IMR-90 (cell line): ENCODE measurements around the gene INTS6L. TPM values are rescaled to one million over a fixed set of nuclear protein-coding genes. Genes with fewer than 3 reads are reported as not detected.

Source experiments
- ATAC-seq: fragments of 200-7000 bp; cut with Tn5 transposase; 2 replicates; pipeline ENCODE4 v1.9.1; 2020; ENCODE audit warnings: low read depth, mild to moderate bottlenecking, moderate library complexity
- BruUV-seq: library from RNA; stranded (reverse); fragments of 400-500 nt; replicated peaks from 2 replicates; lab custom pipeline; 2021; lab: Mats Ljungman, UMichigan
- CTCF ChIA-PET: fragments of 300-600 bp; formaldehyde crosslinking; extraction: SDS; loops from one replicate; lab custom pipeline; 2021; ENCODE audit warnings: antibody characterized with exemption; lab: Yijun Ruan, JAX
- POLR2A ChIA-PET: fragments of 300-600 bp; sonication (Branson Sonifier 250); formaldehyde crosslinking; loops from one replicate; lab custom pipeline; 2022; ENCODE audit warnings: antibody characterized with exemption; ENCODE audit not compliant: unreplicated experiment; lab: Charles Lee
- DNase-seq: peaks from one replicate; pipeline ENCODE4 v3.0.0; 2013
- H2AFZ ChIP-seq: replicated peaks from 2 replicates; pipeline ENCODE3; 2013; ENCODE audit warnings: low read length, mild to moderate bottlenecking; ENCODE audit not compliant: poor library complexity
- H2AK5ac ChIP-seq: 2 replicates; pipeline ENCODE4 v1.6.1; 2013; ENCODE audit warnings: low read depth, low read length, inconsistent platforms
- H2AK9ac ChIP-seq: replicated peaks from 2 replicates; pipeline ENCODE3; 2013; ENCODE audit warnings: mild to moderate bottlenecking, low read depth, low read length, moderate library complexity; ENCODE audit not compliant: poor library complexity
- H2BK120ac ChIP-seq: 2 replicates; pipeline ENCODE4 v1.6.1; 2013; ENCODE audit warnings: low read depth, low read length, inconsistent platforms
- H2BK15ac ChIP-seq: 3 replicates; pipeline ENCODE4 v1.6.1; 2013; ENCODE audit warnings: low read depth, low read length, inconsistent platforms
- H2BK20ac ChIP-seq: 2 replicates; pipeline ENCODE4 v1.6.1; 2013; ENCODE audit warnings: low read depth, mild to moderate bottlenecking, inconsistent platforms, low read length, moderate library complexity
- H2BK5ac ChIP-seq: 2 replicates; pipeline ENCODE4 v1.6.1; 2013; ENCODE audit warnings: mild to moderate bottlenecking, low read depth, low read length, inconsistent platforms; ENCODE audit not compliant: poor library complexity, severe bottlenecking
- H3K14ac ChIP-seq: replicated peaks from 2 replicates; pipeline ENCODE4 v1.6.1; 2013; ENCODE audit warnings: low read depth, low read length, inconsistent platforms
- H3K18ac ChIP-seq: 2 replicates; pipeline ENCODE4 v1.6.1; 2013; ENCODE audit warnings: low read depth, low read length, control low read depth
- H3K23ac ChIP-seq: 2 replicates; pipeline ENCODE4 v1.6.1; 2013; ENCODE audit warnings: low read depth, low read length, inconsistent platforms
- H3K27ac ChIP-seq: 2 replicates; pipeline ENCODE4 v1.5.1; 2013; ENCODE audit warnings: mild to moderate bottlenecking, control low read depth, low read length; ENCODE audit not compliant: insufficient read depth
- H3K27me3 ChIP-seq: 2 replicates; pipeline ENCODE4 v1.6.1; 2013; ENCODE audit warnings: low read length; ENCODE audit not compliant: control insufficient read depth, insufficient read depth
- H3K36me3 ChIP-seq: 2 replicates; pipeline ENCODE4 v1.6.1; 2013; ENCODE audit warnings: low read length, mixed read lengths; ENCODE audit not compliant: control insufficient read depth, insufficient read depth
- H3K4ac ChIP-seq: 2 replicates; pipeline ENCODE4 v1.6.1; 2013; ENCODE audit warnings: low read depth, low read length, inconsistent platforms
- H3K4me1 ChIP-seq: 2 replicates; pipeline ENCODE4 v1.6.1; 2013; ENCODE audit warnings: low read length, mixed read lengths; ENCODE audit not compliant: control insufficient read depth, insufficient read depth
- H3K4me2 ChIP-seq: 2 replicates; pipeline ENCODE4 v1.6.1; 2013; ENCODE audit warnings: low read depth, mild to moderate bottlenecking, control low read depth, low read length, moderate library complexity
- H3K4me3 ChIP-seq: 2 replicates; pipeline ENCODE4 v1.5.1; 2013; ENCODE audit warnings: low read depth, mild to moderate bottlenecking, control low read depth, low read length, moderate library complexity; ENCODE audit not compliant: insufficient read depth
- H3K56ac ChIP-seq: 2 replicates; pipeline ENCODE4 v1.6.1; 2013; ENCODE audit warnings: low read length, inconsistent platforms; ENCODE audit not compliant: insufficient read depth; ENCODE audit errors: extremely low read depth
- H3K79me1 ChIP-seq, 2 experiments: 2 replicates each; pipeline ENCODE4 v1.6.1; 2013; ENCODE audit warnings: low read length in 2 of 2, inconsistent platforms in 1 of 2, low read depth in 1 of 2
- H3K9ac ChIP-seq: 2 replicates; pipeline ENCODE4 v1.6.1; 2013; ENCODE audit warnings: low read depth, low read length, control low read depth
- H3K9me1 ChIP-seq: 2 replicates; pipeline ENCODE4 v1.6.1; 2013; ENCODE audit warnings: low read length, inconsistent platforms; ENCODE audit not compliant: insufficient read depth
- H3K9me3 ChIP-seq: 2 replicates; pipeline ENCODE4 v1.6.1; 2013; ENCODE audit warnings: low read length; ENCODE audit not compliant: control insufficient read depth, insufficient read depth
- H4K20me1 ChIP-seq: 2 replicates; pipeline ENCODE4 v1.6.1; 2013; ENCODE audit warnings: low read length, inconsistent platforms; ENCODE audit not compliant: insufficient read depth
- H4K5ac ChIP-seq: 2 replicates; pipeline ENCODE4 v1.6.1; 2013; ENCODE audit warnings: mild to moderate bottlenecking, low read depth, low read length, control low read depth
- H4K8ac ChIP-seq, 2 experiments: 2 replicates each; pipeline ENCODE4 v1.6.1; 2013; ENCODE audit warnings: low read depth in 2 of 2, low read length in 2 of 2, control low read depth in 1 of 2, inconsistent platforms in 1 of 2
- H4K91ac ChIP-seq: 2 replicates; pipeline ENCODE4 v1.6.1; 2013; ENCODE audit warnings: low read depth, low read length, inconsistent platforms; ENCODE audit not compliant: insufficient read depth
- BHLHE40 ChIP-seq: fragments of 150-350 bp; IDR thresholded peaks from 2 replicates; pipeline ENCODE4 v1.6.1; 2016; ENCODE audit warnings: mild to moderate bottlenecking, low read depth, low read length
- CEBPB ChIP-seq: IDR thresholded peaks from 2 replicates; pipeline ENCODE4 v1.6.1; 2012; ENCODE audit warnings: low read depth, low read length, improper control_type of control experiment
- CHD1 ChIP-seq: IDR thresholded peaks from 2 replicates; pipeline ENCODE4 v1.6.1; 2012; ENCODE audit warnings: low read depth, low read length, improper control_type of control experiment
- CTCF ChIP-seq: conservative IDR thresholded peaks from 2 replicates; pipeline ENCODE4 v1.5.1; 2012; ENCODE audit warnings: mild to moderate bottlenecking, low read depth, low read length, improper control_type of control experiment
- ELK1 ChIP-seq: fragments of 150-350 bp; IDR thresholded peaks from 2 replicates; pipeline ENCODE4 v1.6.1; 2016; ENCODE audit warnings: low read depth, mild to moderate bottlenecking, low read length, moderate library complexity, borderline replicate concordance
- FOS ChIP-seq: fragments of 150-350 bp; IDR thresholded peaks from 2 replicates; pipeline ENCODE4 v1.6.1; 2016; ENCODE audit warnings: low read depth, low read length
- MAFK ChIP-seq: IDR thresholded peaks from 2 replicates; pipeline ENCODE4 v1.6.1; 2012; ENCODE audit warnings: low read depth, low read length, improper control_type of control experiment
- MAZ ChIP-seq: IDR thresholded peaks from 2 replicates; pipeline ENCODE4 v1.6.1; 2012; ENCODE audit warnings: low read depth, mild to moderate bottlenecking, low read length, improper control_type of control experiment, moderate library complexity, borderline replicate concordance
- MXI1 ChIP-seq: IDR thresholded peaks from 2 replicates; pipeline ENCODE4 v1.6.1; 2012; ENCODE audit warnings: low read depth, mild to moderate bottlenecking, low read length, moderate library complexity, borderline replicate concordance
- NFE2L2 ChIP-seq: fragments of 150-350 bp; IDR thresholded peaks from 2 replicates; pipeline ENCODE4 v1.6.1; 2016; ENCODE audit warnings: low read depth, mild to moderate bottlenecking, low read length
- POLR2A ChIP-seq: IDR thresholded peaks from 2 replicates; pipeline ENCODE4 v1.6.1; 2012; ENCODE audit warnings: mild to moderate bottlenecking, low read depth, low read length
- RAD21 ChIP-seq: IDR thresholded peaks from 2 replicates; pipeline ENCODE4 v1.6.1; 2012; ENCODE audit warnings: low read length, improper control_type of control experiment
- RCOR1 ChIP-seq: IDR thresholded peaks from 2 replicates; pipeline ENCODE4 v1.6.1; 2012; ENCODE audit warnings: mild to moderate bottlenecking, low read length, improper control_type of control experiment; ENCODE audit not compliant: insufficient replicate concordance
- RFX5 ChIP-seq: IDR thresholded peaks from 2 replicates; pipeline ENCODE4 v1.8.0; 2012; ENCODE audit warnings: low read depth, mild to moderate bottlenecking, low read length, moderate library complexity
- SMC3 ChIP-seq: fragments of 150-350 bp; IDR thresholded peaks from 2 replicates; pipeline ENCODE4 v1.6.1; 2016; ENCODE audit warnings: low read depth, mild to moderate bottlenecking, antibody characterized with exemption, low read length, moderate library complexity
- USF2 ChIP-seq: fragments of 150-350 bp; IDR thresholded peaks from 2 replicates; pipeline ENCODE4 v1.6.1; 2017; ENCODE audit warnings: mild to moderate bottlenecking, antibody characterized with exemption, low read length, low read depth
- WGBS, 2 experiments: methylation state at CpG; one replicate each; pipeline versions ENCODE4 v1.1.5 to v1.1.7; 2013; ENCODE audit warnings: missing lambda C conversion rate in 2 of 2; ENCODE audit not compliant: insufficient read length in 1 of 2; ENCODE audit errors: extremely low coverage in 2 of 2; 5-methylcytosine and 5-hydroxymethylcytosine counted together
- dilution Hi-C: fragments of 300-500 bp; cut with HindIII; formaldehyde crosslinking; loops from one replicate; pipeline ENCODE4 v1.14.3; 2018; ENCODE audit warnings: low sequenced_read_pairs; ENCODE audit not compliant: unreplicated experiment
- in situ Hi-C: fragments of 300-500 bp; cut with MboI; formaldehyde crosslinking; loops from 3 replicates; pipeline ENCODE4 v1.14.3; 2019; ENCODE audit warnings: low sequenced_read_pairs, inconsistent platforms, mixed read lengths
- intact Hi-C: fragments of 100-400 bp; cut with micrococcal nuclease; formaldehyde crosslinking; loops from 2 replicates; pipeline ENCODE4 v1.10.0; 2022
- polyA plus RNA-seq, 3 experiments: library from polyadenylated mRNA; depleted of rRNA; stranded (reverse); fragments of >200 nt; gene quantifications; 2 replicates each; pipeline ENCODE4 v1.2.3, GENCODE V29; 2012; ENCODE audit warnings: low replicate concordance in 1 of 3
- total RNA-seq: library from RNA; depleted of rRNA; stranded (reverse); fragments of >200 nt; gene quantifications from 2 replicates; pipeline ENCODE4 v1.2.3, GENCODE V29; 2012

INTS6L gene
- total and polyA plus RNA-seq, 2 of the 4 experiments (the other 2 are of a cell fraction) = 2.7 to 5.1 TPM

- H2BK120ac ChIP-seq = no peak overlapping the region
- no TSS peak for BruUV-seq
Observed at GRCh38 chrX:135585153-135585552, 64.7 kb downstream of the INTS6L start.

More at GRCh38 chrX:135585153-135585552, 64.7 kb downstream of the INTS6L start:
- H3K4me2 ChIP-seq = no peak overlapping the region
- no peak overlapping the region for H3K14ac ChIP-seq
- TF ChIP-seq BHLHE40 (no peak), RCOR1 (no peak), POLR2A (no peak), CEBPB (no peak), FOS (no peak), MXI1 (no peak), MAZ (no peak), USF2 (no peak), CTCF (no peak), CHD1 (no peak), NFE2L2 (no peak), MAFK (no peak), SMC3 (no peak), ELK1 (no peak), RAD21 (no peak), RFX5 (no peak)
- no peak overlapping the region for H4K5ac ChIP-seq
- no peak overlapping the region for H2BK5ac ChIP-seq
- in situ Hi-C loops (no loop called here), dilution Hi-C loops (no loop called here), intact Hi-C loops (no loop called here)
- no peak overlapping the region for H3K4me3 ChIP-seq
- no peaks in the 10 kb centered on the region for H3K9me1 ChIP-seq
- no peak overlapping the region for H2AK9ac ChIP-seq
- no peak for ATAC-seq
- no peak overlapping the region for H4K91ac ChIP-seq
- no peak overlapping the region for H2BK15ac ChIP-seq
- H3K23ac ChIP-seq = no peak overlapping the region
- H3K9me3 ChIP-seq = no peaks in the 10 kb centered on the region
- no peak for DNase-seq
- H3K79me1 ChIP-seq = no peaks in the 10 kb centered on the region
- CTCF ChIA-PET = no interaction called here
- H2AK5ac ChIP-seq = no peak overlapping the region
- no peak overlapping the region for H3K56ac ChIP-seq
- H4K20me1 ChIP-seq = no peaks in the 10 kb centered on the region
- no peaks in the 10 kb centered on the region for H3K4me1 ChIP-seq
- no peaks in the 10 kb centered on the region for H3K36me3 ChIP-seq
- POLR2A ChIA-PET = no interaction called here
- H3K27me3 ChIP-seq = no peaks in the 10 kb centered on the region
- H3K4ac ChIP-seq = no peak overlapping the region
- no peak overlapping the region for H2AFZ ChIP-seq
- WGBS, 2 experiments = 71% methylated on average over 4 of the region's 6 CpGs; no CpG with 5 or more reads in 1 of the 2 experiments
- no peak overlapping the region for H3K9ac ChIP-seq
- H3K18ac ChIP-seq = no peak overlapping the region
- H3K27ac ChIP-seq = no peak overlapping the region
- no peak overlapping the region for H4K8ac ChIP-seq
- no peak overlapping the region for H2BK20ac ChIP-seq
